PC-3 (cell line): ENCODE data around the gene DSTN. TPM values are rescaled to one million over a fixed set of nuclear protein-coding genes. Genes with fewer than 3 reads are reported as not detected.

Experiments used
- ATAC-seq: fragments of 200-7000 bp; cut with Tn5 transposase; 2 replicates; pipeline ENCODE4 v1.9.1; 2020; ENCODE audit warnings: mild to moderate bottlenecking, moderate library complexity
- BruUV-seq: library from RNA; stranded (reverse); fragments of 400-500 nt; replicated peaks from 2 replicates; lab custom pipeline; 2021; lab: Mats Ljungman, UMichigan
- CTCF ChIA-PET: fragments of 300-600 bp; sonication (Branson Sonifier 250); formaldehyde crosslinking; loops from one replicate; lab custom pipeline; 2022; ENCODE audit warnings: antibody characterized with exemption; lab: Charles Lee
- POLR2A ChIA-PET: fragments of 300-600 bp; sonication (Branson Sonifier 250); formaldehyde crosslinking; loops from one replicate; lab custom pipeline; 2022; ENCODE audit warnings: antibody characterized with exemption; ENCODE audit not compliant: unreplicated experiment; lab: Charles Lee
- DNase-seq: peaks from one replicate; pipeline ENCODE4 v3.0.0-alpha.2; 2015
- H2AFZ ChIP-seq: fragments of 300-600 bp; sonication (generic); 2 replicates; pipeline ENCODE4 v1.6.0; 2016; ENCODE audit warnings: antibody characterized with exemption, low read length
- H3F3A ChIP-seq: fragments of 300-600 bp; sonication (generic); one replicate; pipeline ENCODE4 v1.6.0; 2017; ENCODE audit warnings: antibody characterized with exemption, low read length, control low read depth, mild to moderate bottlenecking; ENCODE audit not compliant: unreplicated experiment
- H3K27ac ChIP-seq: fragments of 300-600 bp; sonication (generic); 2 replicates; pipeline ENCODE4 v1.5.1; 2016; ENCODE audit warnings: mild to moderate bottlenecking, low read length
- H3K27me3 ChIP-seq: fragments of 300-600 bp; sonication (generic); 2 replicates; pipeline ENCODE4 v1.6.1; 2016; ENCODE audit warnings: low read length, mixed read lengths
- H3K36me3 ChIP-seq: fragments of 300-600 bp; sonication (generic); 2 replicates; pipeline ENCODE4 v1.6.1; 2016; ENCODE audit warnings: low read depth, mixed run types, low read length, mixed read lengths
- H3K4me1 ChIP-seq: fragments of 300-600 bp; sonication (generic); 2 replicates; pipeline ENCODE4 v1.5.1; 2016; ENCODE audit warnings: low read length; ENCODE audit not compliant: insufficient read depth
- H3K4me2 ChIP-seq: fragments of 300-600 bp; sonication (generic); 2 replicates; pipeline ENCODE4 v1.6.0; 2016; ENCODE audit warnings: low read length
- H3K4me3 ChIP-seq: fragments of 300-600 bp; sonication (generic); 2 replicates; pipeline ENCODE4 v1.5.1; 2016; ENCODE audit warnings: mild to moderate bottlenecking, low read length, mixed read lengths
- H3K79me2 ChIP-seq: fragments of 300-600 bp; sonication (generic); 2 replicates; pipeline ENCODE4 v1.6.1; 2017; ENCODE audit warnings: low read length, mixed read lengths
- H3K9ac ChIP-seq: fragments of 300-600 bp; sonication (generic); 2 replicates; pipeline ENCODE4 v1.6.0; 2016; ENCODE audit warnings: mild to moderate bottlenecking, low read length
- H3K9me2 ChIP-seq: fragments of 300-600 bp; sonication (generic); replicated peaks from 2 replicates; pipeline ENCODE4 v1.6.1; 2016; ENCODE audit warnings: mixed run types, low read length, mixed read lengths
- H3K9me3 ChIP-seq: fragments of 300-600 bp; sonication (generic); 2 replicates; pipeline ENCODE4 v1.6.1; 2016; ENCODE audit warnings: low read length, mixed read lengths
- H4K20me1 ChIP-seq: fragments of 300-600 bp; sonication (generic); 2 replicates; pipeline ENCODE4 v1.6.1; 2016; ENCODE audit warnings: low read length, mixed read lengths
- EZH2 ChIP-seq: fragments of 300-600 bp; sonication (generic); IDR thresholded peaks from one replicate; pipeline ENCODE4 v1.6.1; 2017; ENCODE audit warnings: antibody characterized with exemption, mild to moderate bottlenecking, low read length; ENCODE audit not compliant: unreplicated experiment
- EZH2phosphoT487 ChIP-seq: fragments of 300-600 bp; sonication (generic); IDR thresholded peaks from 2 replicates; pipeline ENCODE4 v1.6.1; 2018; ENCODE audit warnings: mild to moderate bottlenecking, antibody characterized with exemption, low read length, borderline replicate concordance
- intact Hi-C: fragments of 100-400 bp; cut with micrococcal nuclease; formaldehyde crosslinking; loops from 2 replicates; pipeline ENCODE4 v1.9.0; 2023
- total RNA-seq: library from RNA; depleted of rRNA; stranded (reverse); fragments of >200 nt; gene quantifications from 2 replicates; pipeline ENCODE4 v1.2.3, GENCODE V29; 2014
- TF ChIP-seq, protein P1 (sequence below): fragments of 300-600 bp; sonication (generic); conservative IDR thresholded peaks from 2 replicates; pipeline ENCODE4 v1.5.1; 2017; ENCODE audit warnings: antibody characterized with exemption, low read depth, mild to moderate bottlenecking, low read length

The DSTN gene
- total RNA-seq, 1 experiment from 2014 or later = 182 TPM

DNA sequence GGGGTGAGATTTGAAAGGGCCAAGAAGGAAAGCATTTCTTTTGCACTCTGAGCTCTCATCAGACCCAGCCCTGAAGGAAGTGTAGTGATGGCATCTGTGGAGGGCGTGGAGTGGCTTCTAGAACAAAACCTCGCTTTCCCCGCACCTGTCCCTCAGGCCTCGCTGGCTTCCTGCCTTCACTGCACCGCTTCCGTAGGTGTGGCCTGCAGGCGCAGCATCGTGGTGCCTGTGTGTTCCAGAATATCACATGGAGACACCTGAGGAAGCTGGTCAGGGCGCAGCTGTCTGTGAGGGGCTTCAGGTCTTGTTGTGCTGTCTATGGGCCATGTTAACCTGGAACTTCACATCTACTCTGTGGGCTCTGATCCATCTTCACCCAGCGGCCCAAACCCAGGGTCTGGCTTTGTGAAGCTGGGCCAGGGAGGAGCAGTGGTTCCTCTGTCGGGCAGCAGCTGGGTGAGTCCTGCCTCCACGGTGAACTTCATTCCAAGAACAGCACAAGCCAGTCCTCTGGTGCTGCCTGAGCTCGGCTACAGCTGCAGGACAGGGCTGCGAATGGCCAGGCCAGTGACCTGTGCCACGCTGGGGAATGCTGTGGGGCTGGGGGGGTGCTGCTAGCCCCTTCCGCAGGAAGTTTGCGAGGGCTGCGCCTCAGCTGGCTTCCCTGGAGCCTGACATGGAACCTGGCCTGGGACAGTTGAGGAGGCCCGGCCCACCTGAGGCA lies 40.9 kb downstream of the DSTN start:
- CTCF ChIA-PET = interaction anchor here (1.3 kb wide), 1 partner anchor 71 kb away, joined by 4 read pairs; no protein-coding TSS in a partner anchor
- intact Hi-C loops = no loop called here
- Histone ChIP-seq H3K4me3 (no peak overlapping the region), H3K36me3 (peaks cover 32% of the 10 kb centered on the region), H2AFZ (no peak overlapping the region), H3K27me3 (no peaks in the 10 kb centered on the region), H3K79me2 (0 out of 2 replicates have a peak, but pooled peaks cover 3% of the 10 kb centered on the region), H3K27ac (no peak overlapping the region), H3K9me2 (no peaks in the 10 kb centered on the region), H3K4me1 (peaks cover 4% of the 10 kb centered on the region; the same call in 1 of the 2 replicates), H4K20me1 (no peaks in the 10 kb centered on the region), H3K9me3 (no peaks in the 10 kb centered on the region), H3F3A (no peaks in the 10 kb centered on the region), H3K4me2 (no peak overlapping the region), H3K9ac (no peak overlapping the region)
- TF ChIP-seq, protein P1, sequence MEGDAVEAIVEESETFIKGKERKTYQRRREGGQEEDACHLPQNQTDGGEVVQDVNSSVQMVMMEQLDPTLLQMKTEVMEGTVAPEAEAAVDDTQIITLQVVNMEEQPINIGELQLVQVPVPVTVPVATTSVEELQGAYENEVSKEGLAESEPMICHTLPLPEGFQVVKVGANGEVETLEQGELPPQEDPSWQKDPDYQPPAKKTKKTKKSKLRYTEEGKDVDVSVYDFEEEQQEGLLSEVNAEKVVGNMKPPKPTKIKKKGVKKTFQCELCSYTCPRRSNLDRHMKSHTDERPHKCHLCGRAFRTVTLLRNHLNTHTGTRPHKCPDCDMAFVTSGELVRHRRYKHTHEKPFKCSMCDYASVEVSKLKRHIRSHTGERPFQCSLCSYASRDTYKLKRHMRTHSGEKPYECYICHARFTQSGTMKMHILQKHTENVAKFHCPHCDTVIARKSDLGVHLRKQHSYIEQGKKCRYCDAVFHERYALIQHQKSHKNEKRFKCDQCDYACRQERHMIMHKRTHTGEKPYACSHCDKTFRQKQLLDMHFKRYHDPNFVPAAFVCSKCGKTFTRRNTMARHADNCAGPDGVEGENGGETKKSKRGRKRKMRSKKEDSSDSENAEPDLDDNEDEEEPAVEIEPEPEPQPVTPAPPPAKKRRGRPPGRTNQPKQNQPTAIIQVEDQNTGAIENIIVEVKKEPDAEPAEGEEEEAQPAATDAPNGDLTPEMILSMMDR = no peak
- TF ChIP-seq EZH2 = no peak
- no peak for TF ChIP-seq EZH2phosphoT487
- POLR2A ChIA-PET = no interaction called here
- ATAC-seq = peak; percentile 14
- no TSS peak for BruUV-seq
- DNase-seq = no peak

DNA sequence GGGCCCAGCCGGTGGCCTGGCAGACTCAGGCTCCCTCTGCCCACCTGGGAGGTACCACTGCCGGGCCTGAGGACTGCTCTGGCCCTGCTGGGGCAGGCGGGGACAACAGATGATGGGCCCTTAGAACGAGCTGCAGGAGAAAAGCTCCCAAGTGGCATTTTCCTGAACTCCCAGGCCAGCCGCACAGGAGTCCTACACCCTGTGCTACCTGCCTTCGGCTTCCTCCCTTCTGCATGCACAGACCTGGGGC lies 41.3 kb downstream of the DSTN start:
- no peaks in the 10 kb centered on the region for H3K4me1 ChIP-seq
- CTCF ChIA-PET = interaction anchor here (1.3 kb wide), 1 partner anchor 71 kb away, joined by 4 read pairs; no protein-coding TSS in a partner anchor
- no peak overlapping the region for H3K4me2 ChIP-seq
- no peak for TF ChIP-seq EZH2
- TF ChIP-seq, protein P1 = no peak
- TF ChIP-seq EZH2phosphoT487 = no peak
- no peak overlapping the region for H3K27ac ChIP-seq
- H3K4me3 ChIP-seq = no peak overlapping the region
- no TSS peak for BruUV-seq
- intact Hi-C loops = no loop called here
- DNase-seq = no peak
- H3K36me3 ChIP-seq = peaks cover 31% of the 10 kb centered on the region
- H3K9ac ChIP-seq = no peak overlapping the region
- 0 out of 2 replicates have a peak, but pooled peaks cover 3% of the 10 kb centered on the region for H3K79me2 ChIP-seq
- no peaks in the 10 kb centered on the region for H4K20me1 ChIP-seq
- H2AFZ ChIP-seq = no peak overlapping the region
- POLR2A ChIA-PET = no interaction called here
- ATAC-seq = peak; percentile 74
- no peaks in the 10 kb centered on the region for H3K27me3 ChIP-seq
- H3K9me2 ChIP-seq = no peaks in the 10 kb centered on the region
- H3F3A ChIP-seq = no peaks in the 10 kb centered on the region
- H3K9me3 ChIP-seq = no peaks in the 10 kb centered on the region
